ENCODE results near the gene DISC1. TPM values are rescaled to one million over a fixed set of nuclear protein-coding genes. Genes with fewer than 3 reads are reported as not detected.
A peak's percentile ranks its signal among the peaks of the same experiment; 100 is the strongest.

DISC1 gene
- total and polyA plus RNA-seq, 2 of the 13 experiments (the other 11 are each of a cell fraction or from before 2014, with no cell fraction given), result 4.2 to 4.6 TPM

- TF ChIP-seq, protein P1, sequence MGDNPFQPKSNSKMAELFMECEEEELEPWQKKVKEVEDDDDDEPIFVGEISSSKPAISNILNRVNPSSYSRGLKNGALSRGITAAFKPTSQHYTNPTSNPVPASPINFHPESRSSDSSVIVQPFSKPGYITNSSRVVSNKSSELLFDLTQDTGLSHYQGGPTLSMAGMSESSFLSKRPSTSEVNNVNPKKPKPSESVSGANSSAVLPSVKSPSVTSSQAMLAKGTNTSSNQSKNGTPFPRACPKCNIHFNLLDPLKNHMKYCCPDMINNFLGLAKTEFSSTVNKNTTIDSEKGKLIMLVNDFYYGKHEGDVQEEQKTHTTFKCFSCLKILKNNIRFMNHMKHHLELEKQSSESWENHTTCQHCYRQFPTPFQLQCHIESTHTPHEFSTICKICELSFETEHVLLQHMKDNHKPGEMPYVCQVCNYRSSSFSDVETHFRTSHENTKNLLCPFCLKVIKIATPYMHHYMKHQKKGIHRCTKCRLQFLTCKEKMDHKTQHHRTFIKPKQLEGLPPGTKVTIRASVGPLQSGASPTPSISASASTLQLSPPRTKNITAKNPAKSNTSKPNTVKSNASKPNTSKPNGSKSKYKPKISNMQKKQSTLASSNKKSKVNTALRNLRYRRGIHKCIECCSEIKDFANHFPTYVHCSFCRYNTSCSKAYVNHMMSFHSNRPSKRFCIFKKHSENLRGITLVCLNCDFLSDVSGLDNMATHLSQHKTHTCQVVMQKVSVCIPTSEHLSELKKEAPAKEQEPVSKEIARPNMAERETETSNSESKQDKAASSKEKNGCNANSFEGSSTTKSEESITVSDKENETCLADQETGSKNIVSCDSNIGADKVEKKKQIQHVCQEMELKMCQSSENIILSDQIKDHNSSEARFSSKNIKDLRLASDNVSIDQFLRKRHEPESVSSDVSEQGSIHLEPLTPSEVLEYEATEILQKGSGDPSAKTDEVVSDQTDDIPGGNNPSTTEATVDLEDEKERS (CRISPR knock-in tag; IDR thresholded peaks at IDR 0.05), result no peak
- TF ChIP-seq, protein P2, sequence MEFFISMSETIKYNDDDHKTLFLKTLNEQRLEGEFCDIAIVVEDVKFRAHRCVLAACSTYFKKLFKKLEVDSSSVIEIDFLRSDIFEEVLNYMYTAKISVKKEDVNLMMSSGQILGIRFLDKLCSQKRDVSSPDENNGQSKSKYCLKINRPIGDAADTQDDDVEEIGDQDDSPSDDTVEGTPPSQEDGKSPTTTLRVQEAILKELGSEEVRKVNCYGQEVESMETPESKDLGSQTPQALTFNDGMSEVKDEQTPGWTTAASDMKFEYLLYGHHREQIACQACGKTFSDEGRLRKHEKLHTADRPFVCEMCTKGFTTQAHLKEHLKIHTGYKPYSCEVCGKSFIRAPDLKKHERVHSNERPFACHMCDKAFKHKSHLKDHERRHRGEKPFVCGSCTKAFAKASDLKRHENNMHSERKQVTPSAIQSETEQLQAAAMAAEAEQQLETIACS (CRISPR knock-in tag; IDR thresholded peaks at IDR 0.05), result no peak
These were observed 106.5 kb downstream of the DISC1 start (continued) for GRCh38 chr1:231733063-231733462.

DNA sequence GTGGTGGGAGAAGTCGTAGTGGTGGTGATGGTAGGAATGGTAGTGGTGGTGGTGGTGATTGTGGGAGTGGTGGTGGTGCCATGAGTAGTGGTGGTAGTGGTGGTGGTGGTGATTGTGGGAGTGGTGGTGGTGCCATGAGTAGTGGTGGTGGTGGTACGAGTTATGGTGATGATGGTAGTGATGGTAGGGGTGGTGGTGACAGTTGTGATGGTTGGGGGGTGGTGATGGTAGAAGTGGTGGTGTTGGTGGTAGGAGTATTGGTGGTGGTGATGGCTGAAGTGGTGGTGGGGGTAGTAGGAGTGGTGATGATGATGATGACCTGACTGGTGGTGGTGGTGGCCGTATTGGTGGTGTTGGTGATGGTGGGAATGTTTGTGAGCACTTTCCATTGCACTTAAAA, 107.1 kb downstream of the DISC1 start:
- Histone ChIP-seq H2AFZ (ENCODE audit: low read length) (no peak overlapping the region), H3K9me3 (ENCODE audit: low read length) (no peaks in the 10 kb centered on the region), H3K36me3 (replicated peaks in 1 of 2; ENCODE audit: control insufficient read depth in 1 of 2, insufficient read depth in 2 of 2, low read length in 2 of 2) (no peaks in the 10 kb centered on the region), H3K27ac (ENCODE audit: extremely low read length, insufficient read depth, low read length) (no peak overlapping the region), H3K9ac (ENCODE audit: insufficient read depth, low read depth, low read length) (no peak overlapping the region), H4K20me1 (ENCODE audit: insufficient read depth, low read length) (no peaks in the 10 kb centered on the region), H3K4me2 (ENCODE audit: low read depth, low read length) (no peak overlapping the region), H3K79me2 (ENCODE audit: insufficient read depth, low read length) (no peaks in the 10 kb centered on the region), H3K4me3 (replicated peaks in 1 of 3; ENCODE audit: insufficient read depth in 1 of 3, low read depth in 2 of 3, low read length in 3 of 3) (no peak overlapping the region), H3K4me1 (ENCODE audit: insufficient read depth, low read length) (no peaks in the 10 kb centered on the region), H3K27me3 (ENCODE audit: control insufficient read depth in 1 of 2, insufficient read depth in 2 of 2, low read length in 2 of 2) (no peaks in the 10 kb centered on the region)
- DNase-seq (ENCODE audit: low spot score) (no peak), FAIRE-seq (no peak), ATAC-seq (no peak)
- no peak for TF ChIP-seq SRY (CRISPR knock-in tag; IDR thresholded peaks at IDR 0.05)
- no peak for TF ChIP-seq REL (CRISPR knock-in tag; conservative IDR thresholded peaks at IDR 0.05)
- TF ChIP-seq CREB1 (IDR thresholded peaks at IDR 0.05), result 0 out of 2 replicates have a peak, but pooled peaks have one; percentile 9
- TF ChIP-seq CREB1 (CRISPR knock-in tag; IDR thresholded peaks at IDR 0.05), result no peak
- no peak for TF ChIP-seq LCORL (IDR thresholded peaks at IDR 0.05)
- TF ChIP-seq LCORL (CRISPR knock-in tag; IDR thresholded peaks at IDR 0.05), result no peak
- no peak for TF ChIP-seq ZNF619 (CRISPR knock-in tag; IDR thresholded peaks at IDR 0.05)
- TF ChIP-seq ZNF292 (CRISPR knock-in tag; IDR thresholded peaks at IDR 0.05; ENCODE audit: borderline replicate concordance, low read depth), result no peak
- TF ChIP-seq ZNF878 (CRISPR knock-in tag; IDR thresholded peaks at IDR 0.05), result no peak
- no peak for TF ChIP-seq GLI4 (CRISPR knock-in tag; IDR thresholded peaks at IDR 0.05; ENCODE audit: borderline replicate concordance)
- TF ChIP-seq, protein P3, sequence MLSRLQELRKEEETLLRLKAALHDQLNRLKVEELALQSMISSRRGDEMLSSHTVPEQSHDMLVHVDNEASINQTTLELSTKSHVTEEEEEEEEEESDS (CRISPR knock-in tag; IDR thresholded peaks at IDR 0.05; ENCODE audit: borderline replicate concordance), result no peak
- POLR2A ChIA-PET, result no interaction called here
- WGBS (ENCODE audit: low lambda C conversion rate), result 68% methylated on average over 3 of the region's 3 CpGs
- in situ Hi-C loops (cut with HindIII; ENCODE audit: extremely low pct_ligation_motif_present, low pct_unique_long_range_greater_than_20kb) (no loop called here), intact Hi-C loops (cut with micrococcal nuclease; ENCODE audit: unreplicated experiment) (no loop called here)
- CTCF ChIA-PET (ENCODE audit: low intra/inter-chr PET ratio, low total read pairs), result no interaction called here
- BruUV-seq (replicated peaks), result no TSS peak
